Smooth muscle cell of bladder (primary cell): ENCODE measurements around the gene WDR18. TPM values are rescaled to one million over a fixed set of nuclear protein-coding genes. Genes with fewer than 3 reads are reported as not detected.

Experiments
- total RNA-seq: library from RNA; depleted of rRNA; stranded (reverse); fragments of >200 nt; gene quantifications from 2 replicates; pipeline ENCODE4 v1.2.3, GENCODE V29; 2014

Gene WDR18
- total RNA-seq = 42.0 and 62.0 TPM in 2 replicates

GRCh38 chr19:984165-984967, at the start of gene WDR18:
TSS of gene WDR18 (plus strand) at chr19:984345. CDS start at chr19:984354, 9 bp downstream.

DNA sequence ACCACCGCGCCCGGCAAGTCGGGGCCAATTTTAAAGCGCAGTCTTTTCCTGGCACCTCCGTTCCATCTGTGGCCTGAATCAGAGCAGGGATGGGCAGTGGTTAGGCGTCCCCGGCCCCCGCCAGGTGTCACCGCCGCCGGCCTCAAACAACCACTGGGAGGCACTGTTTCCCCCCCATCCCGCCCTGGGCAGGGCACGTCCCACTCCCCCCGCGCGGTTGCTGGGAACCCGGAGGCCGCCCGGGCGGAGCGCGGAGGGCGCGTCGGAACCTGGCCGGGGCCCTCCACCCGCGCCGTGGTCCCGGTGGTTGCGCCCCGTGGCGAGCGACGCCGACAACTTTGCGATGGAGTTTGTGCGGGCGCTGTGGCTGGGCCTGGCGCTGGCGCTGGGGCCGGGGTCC, 15.9 kb downstream of the WDR18 start, which contains the start of gene GRIN3B:
Gene GRIN3B, plus strand, starts transcription at position 325 of the 400 bp plus-strand sequence. Its CDS starts 19 bp downstream, at position 344.

DNA sequence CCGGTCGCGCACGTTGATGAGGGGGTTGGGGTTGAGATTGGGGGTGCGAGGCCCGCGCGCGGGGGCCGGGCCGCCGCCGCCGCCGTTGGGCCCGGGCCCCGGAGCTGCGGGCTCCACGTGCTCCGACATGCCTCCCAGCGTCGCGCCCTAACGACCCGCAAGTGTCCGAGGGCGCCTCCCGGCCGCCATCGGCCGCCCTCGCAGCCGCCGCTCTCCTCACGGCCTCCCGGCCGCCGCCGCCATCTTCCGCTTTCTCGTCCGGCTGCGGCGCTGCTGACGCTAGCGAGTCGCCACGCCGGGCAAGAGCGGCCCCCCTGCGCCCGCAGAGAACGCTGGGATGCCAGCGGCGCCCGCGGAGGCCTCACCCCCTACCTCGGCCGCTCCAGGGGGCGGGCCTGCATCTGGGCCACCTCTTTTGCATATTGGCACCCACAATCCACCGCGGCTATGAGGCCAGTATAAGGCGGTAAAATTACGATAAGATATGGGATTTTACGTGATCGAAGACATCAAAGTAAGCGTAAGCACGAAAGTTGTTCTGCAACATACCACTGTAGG, 36.8 kb downstream of the WDR18 start, which contains the start of gene TMEM259:
Gene TMEM259, minus strand, starts transcription at position 256 of the 558 bp plus-strand sequence. Its CDS starts 127 bp downstream, at position 129.

DNA sequence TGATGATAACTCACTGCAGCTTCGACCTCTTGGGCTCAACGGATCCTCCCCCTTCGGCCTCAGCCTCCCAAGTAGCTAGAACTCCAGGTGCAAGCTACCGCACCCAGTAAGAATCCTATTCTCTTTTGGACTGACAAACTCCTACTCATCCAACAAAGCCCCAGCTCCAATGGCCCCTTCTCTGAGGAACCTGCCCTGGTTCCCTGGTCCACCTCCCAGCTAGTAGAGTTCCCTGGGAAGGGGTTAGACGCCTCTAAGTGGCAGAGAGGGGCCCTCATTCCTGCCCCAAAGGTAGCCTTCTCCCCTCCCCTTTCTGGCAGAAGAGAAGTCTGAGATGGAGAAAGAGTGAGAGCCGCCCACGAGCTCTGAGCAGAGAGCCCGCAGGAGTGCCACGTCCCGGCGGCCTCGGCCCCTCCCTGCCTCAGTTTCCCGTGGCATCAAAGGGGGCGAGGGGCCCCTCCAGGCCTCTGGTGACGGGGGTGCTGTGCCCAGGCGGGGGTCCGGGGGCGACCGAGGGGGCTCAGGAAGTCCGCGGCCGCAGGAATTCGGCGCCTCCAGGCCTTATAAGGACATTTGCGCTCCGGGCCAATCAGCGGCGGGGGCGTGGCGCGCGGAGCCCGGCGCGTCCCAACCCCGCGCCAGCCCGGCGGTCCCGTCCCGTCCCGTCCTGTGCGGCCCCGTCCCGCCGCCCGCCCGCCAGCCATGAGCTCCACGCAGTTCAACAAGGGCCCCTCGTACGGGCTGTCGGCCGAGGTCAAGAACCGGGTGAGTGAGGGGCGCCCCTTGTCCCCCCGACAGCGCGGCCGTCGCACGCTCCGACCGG, 42.0 kb downstream of the WDR18 start, which contains the start of gene CNN2:
Gene CNN2, plus strand, starts transcription at position 649 of the 823 bp plus-strand sequence. Its CDS starts 54 bp downstream, at position 703.

GRCh38 chr19:1039646-1040475, 55.7 kb downstream of the WDR18 start, which contains the start of gene ABCA7:
TSS of gene ABCA7 (plus strand) at chr19:1040107. CDS start at chr19:1041362, 1,255 bp downstream.

Other genes starting within 250 kb of the WDR18 start
- 0.18 and 0.28 TPM in 2 replicates for gene MISP, start 233.2 kb upstream of the WDR18 start, total RNA-seq
- 65.2 and 67.6 TPM in 2 replicates for gene PTBP1, start 186.9 kb upstream of the WDR18 start, total RNA-seq
- 0.57 and 1.1 TPM in 2 replicates for gene PLPPR3, start 162.4 kb upstream of the WDR18 start, total RNA-seq
- 0.18 TPM in 1 of 2 replicates, not detected in the other for gene AZU1, start 156.5 kb upstream of the WDR18 start, total RNA-seq
- not detected in 2 replicates for gene PRTN3, start 143.3 kb upstream of the WDR18 start, total RNA-seq
- 0.46 and 0.85 TPM in 2 replicates for gene ELANE, start 132.0 kb upstream of the WDR18 start, total RNA-seq
- gene CFD, start 124.7 kb upstream of the WDR18 start, total RNA-seq = 61.8 and 93.7 TPM in 2 replicates
- 16.4 and 21.4 TPM in 2 replicates for gene MED16, start 91.2 kb upstream of the WDR18 start, total RNA-seq
- gene RNU6-9, start 90.9 kb upstream of the WDR18 start, total RNA-seq = not detected in 2 replicates
- gene R3HDM4, start 71.1 kb upstream of the WDR18 start, total RNA-seq = 18.1 and 18.3 TPM in 2 replicates
- gene KISS1R, start 67.0 kb upstream of the WDR18 start, total RNA-seq = under 0.01 TPM in 1 of 2 replicates, not detected in the other
- gene ARID3A, start 58.3 kb upstream of the WDR18 start, total RNA-seq = 16.9 and 22.2 TPM in 2 replicates
- gene GRIN3B, start 16.1 kb downstream of the WDR18 start, total RNA-seq = 0.14 and 0.65 TPM in 2 replicates
- 47.4 and 57.0 TPM in 2 replicates for gene TMEM259, start 36.8 kb downstream of the WDR18 start, total RNA-seq
- gene RNU6-2, start 37.2 kb downstream of the WDR18 start, total RNA-seq = not detected in 2 replicates
- gene CNN2, start 42.3 kb downstream of the WDR18 start, total RNA-seq = 215 and 242 TPM in 2 replicates
- 3.4 and 3.8 TPM in 2 replicates for gene ABCA7, start 55.8 kb downstream of the WDR18 start, total RNA-seq
- gene ARHGAP45, start 82.8 kb downstream of the WDR18 start, total RNA-seq = 0.85 and 1.6 TPM in 2 replicates
- gene POLR2E, start 111.0 kb downstream of the WDR18 start, total RNA-seq = 83.9 and 89.1 TPM in 2 replicates
- gene GPX4, start 119.6 kb downstream of the WDR18 start, total RNA-seq = 344 and 573 TPM in 2 replicates
- gene SBNO2, start 189.9 kb downstream of the WDR18 start, total RNA-seq = 34.8 and 62.8 TPM in 2 replicates
- 83.1 and 101 TPM in 2 replicates for gene STK11, start 221.4 kb downstream of the WDR18 start, total RNA-seq